Stimulated activated CD4-positive, alpha-beta T cell treated with anti-CD3 and anti-CD28 coated beads, Interleukin-12 subunit alpha, Interleukin-12 subunit beta, amount 100 ng/mL, for 4 hours (primary cell): Measurements from ENCODE around the gene KRTAP20-4.

Experiments
- DNase-seq: peaks from one replicate; pipeline ENCODE4 v3.0.0-alpha.2; 2020

Gene KRTAP20-4

GRCh38 chr21:30620522-30620921 lies at the start of gene KRTAP20-4:
KRTAP20-4 (plus strand) TSS chr21:30620627.
- no peak for DNase-seq

DNA sequence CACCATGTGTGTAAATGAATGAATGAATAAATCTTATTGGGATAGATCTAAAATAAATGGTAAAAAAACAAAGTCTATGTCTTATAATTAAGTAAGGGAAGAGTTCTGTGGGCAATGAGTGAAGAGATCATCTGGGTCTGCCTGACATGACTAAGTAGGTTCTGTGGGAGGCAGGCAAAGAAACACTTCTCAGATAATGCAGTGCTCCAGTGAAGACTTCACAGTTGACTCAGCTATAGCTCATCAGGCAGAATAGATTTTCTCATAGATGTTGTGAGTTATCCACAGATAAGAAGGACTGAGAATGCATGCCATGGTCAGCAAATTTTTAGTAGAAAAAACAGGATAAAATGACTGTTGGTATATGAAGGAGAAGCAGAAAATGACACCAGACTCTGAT lies 42.7 kb upstream of the KRTAP20-4 start:
- DNase-seq = no peak

DNA sequence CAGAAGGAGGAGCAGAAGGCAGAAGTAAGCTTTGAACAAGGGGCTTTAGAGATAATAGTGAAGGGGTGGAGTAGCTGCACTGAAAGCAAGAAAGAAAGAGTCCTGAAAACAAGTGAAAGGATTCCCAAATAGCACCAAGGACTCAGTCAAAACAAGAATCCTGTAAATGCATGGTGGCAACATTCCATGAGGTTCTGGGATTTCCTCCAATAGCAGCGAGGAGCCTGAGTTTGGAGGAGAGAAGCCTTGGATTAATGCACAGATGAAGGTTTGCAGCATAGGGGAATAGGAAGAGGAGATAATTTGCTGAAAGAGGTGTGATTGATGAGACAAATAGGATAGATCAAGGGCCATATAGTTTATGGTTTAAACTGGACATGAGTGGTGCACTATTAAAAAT lies 41.1 kb upstream of the KRTAP20-4 start:
- no peak for DNase-seq

DNA sequence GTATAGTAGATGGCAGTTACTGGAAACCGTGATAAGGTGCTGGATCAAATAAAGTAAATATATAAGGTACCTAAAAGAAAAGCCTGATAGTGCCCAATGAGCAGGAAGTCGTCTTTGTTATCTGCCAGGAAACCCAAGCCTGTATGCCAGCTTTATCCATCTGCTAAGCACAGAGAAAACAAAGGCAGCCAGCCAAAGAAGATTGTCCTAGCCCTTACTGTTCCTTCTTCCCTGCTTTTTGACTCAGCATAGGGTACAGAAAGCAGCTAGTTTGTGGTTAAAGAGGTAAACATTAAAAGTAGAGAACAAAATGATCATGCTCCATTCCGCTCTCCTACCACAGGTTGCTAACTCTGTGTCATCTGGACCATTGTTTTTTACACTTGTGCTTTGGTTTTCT lies 40.3 kb upstream of the KRTAP20-4 start:
- DNase-seq = no peak

- no peak for DNase-seq
Measured at GRCh38 chr21:30582870-30583269, 37.6 kb upstream of the KRTAP20-4 start.

- no peak for DNase-seq
Measured at GRCh38 chr21:30590297-30590696, 30.1 kb upstream of the KRTAP20-4 start, which contains the start of gene KRTAP22-2. KRTAP22-2 (minus strand) TSS chr21:30590397.

- DNase-seq = no peak
Measured at GRCh38 chr21:30592140-30592539, 28.3 kb upstream of the KRTAP20-4 start, which contains the start of gene KRTAP6-3. KRTAP6-3 (plus strand) TSS chr21:30592440; CDS start chr21:30592446, 6 bp downstream.

GRCh38 chr21:30598802-30599201 lies 21.6 kb upstream of the KRTAP20-4 start, which contains the start of gene KRTAP6-2:
KRTAP6-2 (minus strand) TSS chr21:30598902; CDS start chr21:30598874, 28 bp downstream.
- DNase-seq = no peak

DNA sequence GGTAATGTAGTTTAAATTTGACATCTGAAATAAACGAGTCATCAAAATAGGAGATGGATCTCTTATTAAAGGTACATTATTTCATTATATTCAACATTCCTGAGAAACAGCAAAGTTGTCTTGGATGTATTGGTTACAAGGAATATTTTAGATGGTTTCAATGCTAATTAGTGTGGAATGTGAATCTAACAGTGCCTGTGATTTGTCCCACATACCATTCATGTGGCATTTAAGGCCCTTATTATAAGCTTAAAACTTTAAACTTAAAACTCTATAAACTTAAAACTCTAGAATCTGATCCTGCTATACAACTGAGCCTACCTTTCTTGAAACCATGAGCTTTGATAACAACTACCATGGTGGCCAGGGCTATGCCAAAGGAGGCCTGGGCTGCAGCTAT lies 19.6 kb upstream of the KRTAP20-4 start, which contains the start of gene KRTAP22-1:
TSS of gene KRTAP22-1 (plus strand) at position 301 of the 400 bp plus-strand sequence.
- DNase-seq = no peak

DNA sequence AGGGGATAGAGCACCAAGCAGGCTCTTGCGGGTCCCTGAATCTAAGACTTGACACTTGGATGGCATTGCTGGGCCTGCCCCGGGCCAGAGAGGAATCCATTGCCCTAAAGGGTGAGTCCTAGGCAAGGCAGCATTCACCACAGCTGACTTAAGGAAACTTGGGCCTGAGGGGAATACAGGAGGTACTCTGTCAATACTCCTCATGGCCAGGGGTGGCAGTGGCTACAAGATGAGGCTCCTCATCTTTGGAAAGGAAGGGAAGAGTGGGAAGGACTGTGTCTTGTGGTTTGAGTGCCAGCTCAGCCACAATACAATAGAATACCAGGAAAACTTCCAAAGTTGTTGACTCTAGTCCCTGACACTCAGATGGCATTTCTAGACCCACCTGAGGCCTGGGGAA lies 14.5 kb upstream of the KRTAP20-4 start:
- no peak for DNase-seq

DNA sequence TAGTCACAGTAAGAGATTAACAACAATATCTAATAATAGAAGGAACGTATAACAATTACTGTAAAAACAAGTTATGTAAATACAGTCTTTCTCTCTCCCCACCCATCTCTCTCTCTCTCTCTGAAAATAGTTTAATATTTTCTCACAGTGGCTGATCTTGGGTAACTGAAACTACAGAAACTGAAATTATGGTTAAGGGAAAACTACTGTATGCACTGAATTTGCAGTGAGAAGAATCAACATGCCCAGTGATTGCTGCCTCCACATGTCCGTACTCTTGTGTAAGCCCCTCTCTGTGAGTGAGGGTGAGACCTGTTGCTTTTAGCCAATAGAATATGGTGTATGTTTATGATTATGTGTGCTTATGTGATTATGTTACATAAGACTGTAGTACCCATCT lies 8.3 kb upstream of the KRTAP20-4 start:
- no peak for DNase-seq

DNA sequence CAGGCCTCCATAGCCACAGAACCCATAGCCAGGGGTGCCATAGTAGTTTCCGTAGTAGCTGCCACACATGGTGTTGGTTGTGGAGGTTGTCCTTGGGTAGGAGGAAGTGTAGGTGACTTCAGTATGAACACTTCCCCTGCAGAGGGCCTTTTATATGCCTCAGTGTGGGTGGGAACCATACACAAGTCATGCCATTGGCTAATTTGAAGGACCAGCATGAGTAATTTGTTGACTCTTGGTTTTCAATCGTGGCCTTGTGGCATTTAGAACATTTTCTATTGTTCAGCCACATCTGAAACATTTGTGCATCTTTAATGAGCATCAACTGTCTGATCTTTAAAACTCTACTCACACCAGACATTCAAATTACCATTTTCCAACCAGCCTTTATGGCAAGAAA lies 6.6 kb upstream of the KRTAP20-4 start, which contains the start of gene KRTAP6-1:
TSS of gene KRTAP6-1 (minus strand) at position 95 of the 400 bp plus-strand sequence. CDS start at position 69, 26 bp downstream.
- no peak for DNase-seq

- DNase-seq = no peak
Measured at GRCh38 chr21:30615199-30615598, 5.2 kb upstream of the KRTAP20-4 start.

DNA sequence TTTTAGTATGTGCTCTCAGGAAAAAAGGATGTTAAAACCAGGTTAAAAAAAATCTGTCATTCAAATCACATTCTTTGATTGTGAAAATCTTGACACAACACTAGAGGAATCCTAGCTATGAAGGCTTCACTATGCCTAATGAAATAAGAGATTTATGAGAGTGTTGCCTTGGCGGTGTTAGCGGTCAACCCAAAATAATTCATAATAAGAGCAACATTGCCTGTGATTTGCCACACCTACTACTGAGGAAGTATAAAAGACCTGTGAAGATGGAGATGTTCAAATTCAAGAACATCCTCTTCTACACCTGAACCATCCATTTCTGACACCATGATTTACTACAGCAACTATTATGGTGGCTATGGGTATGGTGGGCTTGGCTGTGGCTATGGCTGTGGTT lies 4.3 kb upstream of the KRTAP20-4 start, which contains the start of gene KRTAP20-1:
TSS of gene KRTAP20-1 (plus strand) at position 301 of the 400 bp plus-strand sequence. CDS start at position 331, 30 bp downstream.
- DNase-seq = no peak

- DNase-seq = no peak
Measured at GRCh38 chr21:30620080-30620479, 347 bp upstream of the KRTAP20-4 start.

DNA sequence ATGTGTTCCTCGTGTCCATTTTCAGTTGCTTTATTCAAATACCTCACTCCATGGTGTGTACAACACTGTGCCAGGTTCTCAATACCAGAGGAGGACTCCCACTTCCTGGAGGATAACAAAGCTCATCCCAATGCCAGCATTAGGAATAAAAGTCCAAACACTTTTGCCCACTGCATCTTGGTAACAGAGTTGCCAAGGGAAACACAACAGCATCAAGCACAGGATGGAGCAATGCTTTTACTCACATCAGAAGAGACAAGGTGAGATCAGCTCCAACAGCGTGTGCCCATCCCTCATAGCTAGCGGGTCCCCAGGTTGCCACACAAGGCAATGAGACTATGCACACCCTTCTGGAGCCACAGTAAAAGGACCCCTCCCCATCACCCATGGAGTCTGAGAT lies 2.9 kb downstream of the KRTAP20-4 start:
- DNase-seq = no peak

GRCh38 chr21:30625449-30626165 lies 5.2 kb downstream of the KRTAP20-4 start:
- DNase-seq = no peak

DNA sequence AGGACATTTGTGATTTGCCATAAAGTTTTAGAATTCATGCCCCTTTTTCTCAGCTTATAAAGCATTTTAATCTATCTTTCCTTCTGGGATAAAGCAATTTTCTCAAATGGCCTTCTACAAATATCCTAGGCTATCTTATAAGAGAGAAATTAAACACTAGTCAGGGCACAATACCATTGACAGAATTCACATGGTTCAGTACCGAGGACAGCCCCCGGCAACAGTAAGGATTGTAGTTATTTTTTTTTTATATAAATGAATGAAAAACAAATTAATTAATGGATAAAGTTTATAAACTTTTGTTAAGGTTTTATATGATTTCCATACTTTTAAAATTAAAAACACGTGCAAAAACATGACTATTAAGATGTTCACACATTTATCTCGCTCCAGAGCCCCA lies 7.7 kb downstream of the KRTAP20-4 start:
- DNase-seq = no peak

DNA sequence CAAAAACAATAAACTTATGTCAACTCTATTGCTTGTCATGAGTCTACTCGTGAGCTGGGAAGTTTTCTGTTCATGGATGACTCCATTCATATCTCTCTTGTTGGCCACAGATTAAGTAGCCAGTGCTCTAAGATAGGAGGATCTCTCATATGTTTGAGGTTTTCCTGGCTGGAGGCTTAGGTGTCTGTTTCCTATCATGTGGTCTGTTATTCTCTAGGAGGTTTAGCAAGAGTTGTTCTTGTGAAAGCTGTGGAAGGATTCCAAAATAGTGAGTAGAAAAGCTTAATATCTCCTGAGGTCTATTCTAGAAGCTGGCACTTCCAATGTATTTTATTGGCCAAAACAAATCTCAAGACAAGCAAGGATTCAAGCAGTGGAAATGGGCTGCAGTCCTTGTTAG lies 8.8 kb downstream of the KRTAP20-4 start:
- DNase-seq = no peak

DNA sequence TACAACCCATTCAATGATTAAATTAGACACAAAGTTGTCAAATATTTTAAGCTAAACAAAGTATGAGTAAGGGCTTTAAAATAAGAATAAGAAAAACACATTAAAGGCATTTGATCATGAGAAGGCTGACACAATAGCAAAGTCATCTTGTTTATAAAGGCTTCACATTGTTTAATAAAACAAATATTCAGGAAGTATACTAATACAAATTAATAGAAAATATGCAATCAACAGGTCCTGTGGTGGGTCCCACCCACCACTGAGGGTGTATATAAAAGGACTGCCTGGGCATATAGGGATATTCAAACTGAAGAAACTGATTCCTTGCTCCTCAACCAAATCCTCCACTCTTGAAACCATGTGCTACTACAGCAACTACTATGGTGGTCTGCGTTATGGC lies 14.5 kb downstream of the KRTAP20-4 start, which contains the start of gene KRTAP20-2:
TSS of gene KRTAP20-2 (plus strand) at position 301 of the 400 bp plus-strand sequence. CDS start at position 359, 58 bp downstream.
- no peak for DNase-seq

DNA sequence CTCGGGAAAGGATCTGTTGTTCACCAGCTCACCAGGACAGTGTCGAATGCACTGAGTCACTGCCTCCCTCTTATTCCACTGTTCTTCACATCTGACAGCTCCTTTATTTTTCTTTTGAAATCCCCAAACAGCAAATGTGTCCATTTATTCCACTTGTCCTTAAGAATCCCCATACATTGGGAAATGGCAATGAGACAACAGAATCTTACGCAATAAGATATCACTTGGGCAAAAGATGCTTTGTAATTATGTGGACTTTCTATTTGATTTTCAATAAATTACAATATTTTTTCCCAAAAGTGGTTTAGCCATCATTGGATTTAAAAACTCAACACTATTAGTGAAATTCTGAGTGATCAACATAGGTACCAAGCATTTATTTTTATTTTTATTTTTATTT lies 18.3 kb downstream of the KRTAP20-4 start:
- no peak for DNase-seq

DNA sequence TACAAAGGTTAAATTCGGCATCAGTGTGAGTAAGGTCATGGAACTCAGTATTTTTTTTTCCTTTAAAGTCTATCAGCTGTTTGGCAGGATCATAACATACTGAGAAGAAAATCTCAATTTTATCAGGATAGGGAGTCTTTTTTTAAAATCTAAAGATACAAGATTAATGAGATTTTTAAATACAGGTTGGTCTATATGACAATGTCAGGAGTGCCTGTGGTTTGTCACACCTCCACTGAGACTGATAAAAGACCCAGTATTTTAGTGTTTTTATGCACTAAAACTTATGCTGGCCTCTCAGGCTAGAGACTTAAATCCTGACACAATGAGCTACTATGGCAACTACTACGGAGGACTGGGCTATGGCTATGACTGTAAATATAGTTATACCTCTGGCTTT lies 22.1 kb downstream of the KRTAP20-4 start, which contains the start of gene KRTAP20-3:
TSS of gene KRTAP20-3 (plus strand) at position 301 of the 400 bp plus-strand sequence.
- no peak for DNase-seq

GRCh38 chr21:30646904-30647414 lies 26.5 kb downstream of the KRTAP20-4 start:
- DNase-seq = no peak

DNA sequence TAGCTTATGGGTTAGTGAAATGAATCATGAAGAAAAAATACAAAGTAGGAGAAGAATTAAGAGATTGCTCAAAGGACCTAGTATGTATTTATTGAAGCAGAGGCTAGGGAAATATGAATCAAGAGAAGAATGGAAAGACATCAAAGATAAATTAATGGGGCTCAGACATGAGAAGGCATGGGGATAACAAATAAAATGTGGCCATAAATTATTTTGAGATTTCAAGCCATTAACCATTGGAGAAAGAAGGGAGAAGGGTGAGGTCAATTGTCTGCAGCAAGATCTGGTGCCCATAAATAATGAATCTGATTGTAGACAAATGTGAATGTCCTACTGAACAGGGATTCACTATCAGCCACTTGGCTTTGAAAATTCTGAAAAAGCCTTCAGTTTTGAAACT lies 32.5 kb downstream of the KRTAP20-4 start:
- no peak for DNase-seq
